HG03469 (cell line): ENCODE results near the gene ZNF136.

ENCODE experiments used
- ATAC-seq: cut with Tn5 transposase; IDR thresholded peaks from one replicate; pipeline ENCODE4 v1.9.1; 2021; ENCODE audit warnings: mild to moderate bottlenecking, moderate library complexity, moderate number of reproducible peaks; ENCODE audit not compliant: unreplicated experiment

The ZNF136 gene

DNA sequence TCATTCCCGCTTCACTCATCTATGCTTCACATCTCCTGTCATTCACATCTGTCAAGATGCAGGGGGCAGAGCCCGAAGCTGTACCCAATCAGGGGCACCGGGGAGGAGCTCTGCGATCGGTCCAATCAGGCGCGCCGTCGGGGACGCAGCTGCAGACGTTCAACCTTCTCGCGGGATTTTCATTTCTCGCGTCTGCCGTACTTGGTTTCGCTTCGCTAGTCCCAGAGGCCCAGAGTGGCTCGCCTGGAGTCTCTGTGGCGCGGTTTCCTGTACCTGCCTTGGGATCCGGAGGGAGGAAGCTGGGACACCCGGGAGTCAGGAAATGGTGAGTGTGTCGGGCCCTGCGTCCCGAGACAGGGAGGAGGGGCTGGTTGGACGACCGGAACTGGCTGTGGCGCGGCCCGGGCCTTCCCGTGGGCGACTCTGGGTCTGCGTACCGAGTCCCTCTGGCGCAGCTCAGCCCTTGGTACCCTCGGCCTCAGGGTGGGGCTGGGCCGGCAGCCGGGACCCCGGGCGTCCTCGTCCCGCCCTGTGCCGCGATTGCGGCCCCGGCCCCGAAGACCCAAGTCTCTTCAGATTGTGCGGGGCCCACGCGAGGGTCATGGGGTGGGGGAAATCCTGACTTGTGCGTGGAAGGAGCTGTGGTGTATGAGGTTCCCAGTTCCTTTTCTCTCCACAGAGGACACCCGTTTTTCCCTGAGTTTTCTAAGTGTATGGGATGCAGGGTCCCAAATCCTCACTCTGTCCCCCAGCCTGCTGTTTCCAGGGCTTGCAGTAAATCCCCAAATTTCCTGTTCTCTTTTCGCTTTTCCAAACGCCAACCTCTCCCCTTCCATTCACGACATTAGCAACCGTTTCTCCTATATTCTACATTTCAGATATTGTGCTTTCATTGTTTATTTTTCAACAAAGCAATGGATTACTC is at the start of gene ZNF136:
TSS of gene ZNF136 (plus strand) at position 215 of the 925 bp plus-strand sequence. CDS start at position 323, 108 bp downstream.
- ATAC-seq: peak; percentile 75

DNA sequence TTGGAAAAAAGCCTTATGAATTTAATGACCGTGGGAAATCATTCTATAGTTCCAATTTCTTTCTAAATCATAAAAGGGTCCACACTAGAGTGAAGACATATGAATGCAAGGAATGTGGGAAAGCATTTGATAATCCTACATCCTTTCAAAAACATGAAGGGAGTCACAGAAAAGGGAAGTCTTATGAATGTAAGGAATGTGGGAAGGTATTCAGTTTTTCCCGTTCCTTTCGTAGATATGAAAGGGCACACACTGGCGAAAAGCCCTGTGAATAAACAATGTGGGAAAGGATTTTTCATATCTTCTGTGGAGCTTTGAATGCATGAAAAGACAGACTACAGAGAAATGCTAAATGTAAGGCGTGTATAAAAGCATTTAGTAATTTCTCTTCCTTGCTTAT is 49.8 kb upstream of the ZNF136 start:
- ATAC-seq: no peak

DNA sequence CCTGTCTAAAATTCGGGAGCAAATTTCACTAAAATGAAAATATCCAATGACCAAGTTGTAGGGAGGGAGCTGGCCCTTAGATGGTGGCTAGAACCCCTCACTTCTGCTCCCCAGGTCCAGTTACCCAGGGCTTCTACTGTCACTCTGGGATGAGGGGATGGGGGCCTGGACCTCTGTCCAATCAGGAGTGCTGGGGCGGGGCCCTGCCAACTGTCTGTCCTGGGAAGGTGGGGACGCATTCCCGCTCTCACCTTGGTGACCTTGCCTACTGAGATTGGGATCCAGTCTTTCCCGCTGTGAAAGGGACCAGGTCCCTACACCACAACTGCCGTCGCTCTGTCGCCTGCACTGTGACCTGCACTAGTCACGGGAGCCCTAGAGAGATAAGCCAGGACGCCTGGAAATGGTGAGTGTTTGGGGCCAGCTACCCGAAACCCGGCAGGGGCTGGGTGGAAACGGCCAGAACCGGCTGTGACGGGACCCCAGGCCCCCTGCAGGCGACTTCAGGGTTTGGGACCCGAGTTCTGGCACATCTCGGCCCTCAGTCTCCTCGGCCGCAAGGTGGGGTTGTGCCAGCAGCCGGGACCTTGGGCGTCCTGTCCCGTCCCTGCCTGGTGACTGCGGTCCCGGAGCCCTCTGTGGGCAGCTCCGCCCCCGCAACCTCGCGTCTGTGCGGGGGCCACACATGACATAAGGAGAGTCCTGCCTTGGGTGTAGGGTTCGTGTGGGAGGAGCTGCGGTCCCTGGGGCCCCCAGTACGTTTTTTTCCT is 45.5 kb upstream of the ZNF136 start:
- no peak for ATAC-seq

DNA sequence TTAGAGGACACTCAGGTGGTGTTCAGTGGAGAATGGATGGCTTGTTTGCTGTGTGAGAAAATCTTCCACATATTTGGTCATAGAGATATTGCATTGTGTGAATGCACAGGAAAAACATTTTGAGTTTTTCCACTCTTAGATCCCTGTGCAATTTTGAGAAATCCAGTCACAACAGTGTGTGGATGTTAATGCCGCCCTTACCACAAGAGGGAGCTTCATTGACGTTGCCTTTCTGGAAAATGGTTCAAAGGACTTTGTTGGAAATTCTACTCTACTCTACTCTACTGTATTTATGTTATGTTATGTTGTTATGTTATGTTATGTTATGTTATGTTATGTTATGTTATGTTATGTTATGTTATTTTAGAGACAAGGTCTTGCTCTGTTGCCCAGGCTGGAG is 36.2 kb upstream of the ZNF136 start:
- ATAC-seq: no peak

DNA sequence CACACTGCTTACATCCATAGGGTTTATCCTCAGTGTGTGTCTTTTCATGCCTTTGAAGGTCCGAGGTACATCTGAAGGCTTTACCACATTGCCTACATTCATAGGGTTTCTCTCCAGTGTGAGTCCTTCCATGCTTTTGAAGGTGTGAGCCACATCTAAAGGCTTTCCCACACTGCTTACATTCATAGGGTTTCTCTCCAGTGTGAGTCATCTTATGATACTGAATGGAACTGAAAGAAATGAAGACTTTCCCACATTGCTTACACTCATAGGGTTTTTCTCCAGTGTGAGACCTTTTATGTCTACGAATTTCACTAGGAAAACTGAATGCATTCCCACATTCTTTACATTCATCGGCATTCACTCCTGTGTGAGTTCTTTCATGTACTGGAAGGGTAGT is 29.8 kb upstream of the ZNF136 start:
- ATAC-seq: no peak

DNA sequence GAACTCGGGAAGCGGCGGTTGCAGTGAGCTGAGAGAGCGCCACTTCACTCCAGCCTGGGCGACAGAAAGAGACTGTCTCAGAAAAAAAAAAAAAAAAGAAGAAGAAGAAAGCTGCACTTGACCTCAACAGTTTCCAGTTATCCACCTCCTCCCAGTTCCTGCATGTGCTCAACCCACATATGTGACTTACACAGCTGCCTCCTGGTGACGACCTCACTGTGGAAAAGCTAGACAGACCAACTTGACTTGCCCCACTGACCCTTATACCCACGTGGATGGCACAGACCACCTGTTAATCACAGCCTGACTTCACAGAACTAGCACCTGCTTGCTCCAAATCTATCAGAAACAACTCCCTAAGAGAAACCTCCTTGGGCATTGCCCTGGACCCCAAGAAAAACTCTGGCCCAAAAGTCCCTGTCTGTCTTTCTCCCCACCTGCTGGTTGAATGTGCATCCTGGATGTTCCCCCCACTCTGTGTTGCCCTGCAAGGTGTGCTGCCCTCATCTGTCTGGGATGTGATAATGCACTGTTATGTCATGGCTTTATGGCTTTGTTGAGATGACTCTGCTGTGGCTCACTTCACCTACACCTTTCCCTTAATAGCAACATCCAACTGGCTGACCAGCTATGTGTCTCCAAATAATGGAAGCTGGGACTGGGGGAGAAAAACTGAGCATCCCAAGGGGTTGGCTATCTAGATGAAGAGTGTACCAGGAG is 25.5 kb upstream of the ZNF136 start:
- no peak for ATAC-seq

DNA sequence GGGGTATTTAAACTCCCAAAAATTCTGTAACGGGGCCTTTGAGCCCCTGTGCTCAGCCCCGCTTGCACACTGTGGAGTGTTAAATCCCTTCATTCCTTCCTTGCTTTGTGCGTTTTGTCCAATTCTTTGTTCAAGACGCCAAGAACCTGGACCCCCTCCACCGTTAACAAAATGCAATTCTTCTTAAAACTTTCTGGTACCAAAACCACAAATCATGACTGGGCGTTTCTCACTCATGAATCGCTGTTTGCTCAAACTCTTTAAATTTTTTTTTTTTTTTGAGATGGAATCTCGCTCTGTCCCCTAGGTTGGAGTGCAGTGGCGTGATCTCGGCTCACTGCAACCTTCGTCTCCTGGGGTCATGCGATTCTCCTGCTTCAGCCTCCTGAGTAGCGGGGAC is 23.6 kb upstream of the ZNF136 start:
- ATAC-seq: no peak

DNA sequence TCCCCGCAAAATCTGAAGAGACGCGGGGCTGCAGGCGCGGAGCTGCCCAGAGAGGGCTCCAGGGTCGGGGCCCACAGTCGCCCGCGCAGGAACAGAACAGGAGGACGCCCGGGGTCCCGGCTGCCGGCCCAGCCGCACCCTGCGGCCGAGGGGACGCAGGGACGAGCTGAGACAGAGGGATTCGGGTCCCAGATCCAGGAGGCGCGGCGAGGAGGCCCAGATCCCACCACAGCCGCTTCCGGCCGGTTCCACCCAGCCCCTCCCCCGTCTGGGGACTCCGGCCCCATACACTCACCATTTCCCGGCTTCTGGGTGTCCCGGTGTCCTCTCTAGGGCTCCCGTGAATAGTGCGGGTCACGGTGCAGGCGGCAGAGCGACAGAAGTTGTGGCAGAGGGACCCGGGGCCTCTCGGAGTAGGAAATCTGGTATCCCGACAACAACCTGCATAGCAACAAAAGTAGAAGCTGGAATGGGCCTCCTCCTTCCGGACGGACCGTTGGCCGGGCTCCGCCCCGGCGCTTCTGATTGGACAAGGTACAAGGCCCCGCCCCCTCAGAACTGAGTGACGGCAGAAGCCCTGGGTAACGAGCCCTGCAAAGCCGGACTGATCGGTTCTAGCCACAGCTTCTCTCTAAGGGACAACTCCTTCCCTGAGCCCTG is 22.9 kb upstream of the ZNF136 start, which contains the start of gene ZNF20:
TSS of gene ZNF20 (minus strand) at position 466 of the 660 bp plus-strand sequence. CDS start at position 298, 168 bp downstream.
- no peak for ATAC-seq

DNA sequence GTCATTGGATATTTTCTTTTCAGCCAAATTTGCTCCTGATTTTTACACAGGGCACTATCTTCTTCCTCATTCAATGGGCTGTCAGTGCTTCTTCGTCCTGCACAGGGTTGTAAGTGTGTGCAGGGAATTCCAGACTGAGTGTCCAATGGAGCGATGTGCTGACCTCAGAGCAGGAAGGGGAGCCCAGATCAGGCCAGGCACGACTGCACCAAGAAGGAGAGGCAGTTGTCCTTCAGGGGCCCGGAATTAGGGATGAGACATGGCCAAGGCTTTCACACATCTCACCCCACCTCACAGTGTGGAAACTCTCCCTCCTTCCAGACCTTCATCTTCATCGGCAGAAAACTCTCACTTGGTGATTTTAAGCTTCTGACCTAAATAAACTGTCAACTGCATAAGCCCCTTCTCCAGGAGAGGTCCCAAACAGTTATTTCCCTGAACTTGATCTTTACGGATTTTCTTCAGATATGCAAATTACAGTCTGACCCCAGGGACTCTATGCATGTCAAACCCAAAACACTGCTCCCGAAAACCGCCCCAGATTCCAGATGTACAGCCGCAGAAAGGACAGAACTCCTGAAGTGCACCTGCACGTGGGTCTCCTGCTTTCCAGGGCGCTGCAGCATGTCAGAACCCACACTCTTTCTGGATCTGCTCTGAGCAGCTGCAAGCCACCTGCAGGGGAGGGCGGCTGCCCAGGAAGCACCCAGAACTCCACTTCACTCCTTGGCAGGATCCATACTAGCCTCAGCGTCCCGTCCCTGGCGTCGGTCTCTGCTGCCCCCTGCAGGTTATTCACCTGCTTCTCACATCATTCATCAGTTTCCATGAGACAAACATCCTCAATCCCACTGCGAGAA is 22.1 kb upstream of the ZNF136 start:
- ATAC-seq: no peak

DNA sequence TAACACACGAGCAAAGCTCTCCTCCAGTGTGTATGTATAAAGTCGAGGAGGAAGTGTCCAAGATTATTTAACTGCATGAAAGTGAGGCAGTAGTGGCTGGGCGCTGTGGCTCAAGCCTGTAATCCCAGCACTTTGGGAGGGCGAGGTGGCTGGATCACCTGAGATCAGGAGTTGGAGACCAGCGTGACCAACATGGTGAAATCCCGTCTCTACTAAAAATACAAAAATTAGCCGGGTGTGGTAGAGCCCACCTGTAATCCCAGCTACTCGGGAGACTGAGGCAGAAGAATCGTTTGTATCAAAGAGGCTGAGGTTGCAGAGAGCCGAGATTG is 21.5 kb upstream of the ZNF136 start:
- ATAC-seq: no peak

DNA sequence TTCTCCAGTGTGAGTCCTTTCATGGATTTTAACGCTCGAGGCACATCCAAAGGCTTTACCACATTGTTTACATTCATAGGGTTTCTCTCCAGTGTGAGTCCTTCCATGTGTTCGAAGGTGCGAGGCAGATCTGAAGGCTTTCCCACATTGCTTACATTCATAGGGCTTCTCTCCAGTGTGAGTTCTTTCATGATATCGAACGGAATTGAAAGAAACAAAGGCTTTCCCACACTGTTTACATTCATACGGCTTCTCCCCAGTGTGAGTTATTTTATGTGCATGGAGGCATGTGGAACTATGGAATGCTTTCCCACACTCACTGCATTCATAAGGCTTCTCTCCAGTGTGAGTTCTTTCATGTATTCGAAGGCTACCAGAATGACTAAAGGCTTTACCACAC is 17.5 kb upstream of the ZNF136 start:
- ATAC-seq: no peak

DNA sequence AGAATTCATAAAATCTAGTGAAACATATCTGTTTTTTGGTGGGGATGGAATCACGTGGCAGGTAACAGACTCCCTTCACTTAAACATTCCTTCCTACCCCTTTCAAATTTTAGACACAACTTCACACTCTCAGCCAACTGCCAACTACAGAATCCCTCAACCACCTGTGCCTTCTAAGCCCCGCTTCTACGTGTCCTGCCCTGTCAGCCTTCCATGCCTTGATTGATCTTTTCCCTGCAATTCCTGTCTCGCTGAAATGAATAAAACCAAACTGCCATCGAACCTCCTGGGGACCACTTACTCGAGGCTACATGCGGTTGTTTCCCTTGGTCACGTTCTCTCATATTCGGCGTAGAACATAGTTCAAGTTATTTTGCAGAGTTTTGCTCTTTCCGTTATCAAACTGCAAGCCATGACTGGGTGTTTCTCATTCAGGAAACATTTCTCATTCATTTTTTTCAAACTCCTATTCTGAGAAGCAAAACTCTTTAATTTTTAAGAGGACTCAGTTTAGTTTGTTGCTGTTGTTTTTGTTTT is 7.5 kb upstream of the ZNF136 start:
- ATAC-seq: no peak

DNA sequence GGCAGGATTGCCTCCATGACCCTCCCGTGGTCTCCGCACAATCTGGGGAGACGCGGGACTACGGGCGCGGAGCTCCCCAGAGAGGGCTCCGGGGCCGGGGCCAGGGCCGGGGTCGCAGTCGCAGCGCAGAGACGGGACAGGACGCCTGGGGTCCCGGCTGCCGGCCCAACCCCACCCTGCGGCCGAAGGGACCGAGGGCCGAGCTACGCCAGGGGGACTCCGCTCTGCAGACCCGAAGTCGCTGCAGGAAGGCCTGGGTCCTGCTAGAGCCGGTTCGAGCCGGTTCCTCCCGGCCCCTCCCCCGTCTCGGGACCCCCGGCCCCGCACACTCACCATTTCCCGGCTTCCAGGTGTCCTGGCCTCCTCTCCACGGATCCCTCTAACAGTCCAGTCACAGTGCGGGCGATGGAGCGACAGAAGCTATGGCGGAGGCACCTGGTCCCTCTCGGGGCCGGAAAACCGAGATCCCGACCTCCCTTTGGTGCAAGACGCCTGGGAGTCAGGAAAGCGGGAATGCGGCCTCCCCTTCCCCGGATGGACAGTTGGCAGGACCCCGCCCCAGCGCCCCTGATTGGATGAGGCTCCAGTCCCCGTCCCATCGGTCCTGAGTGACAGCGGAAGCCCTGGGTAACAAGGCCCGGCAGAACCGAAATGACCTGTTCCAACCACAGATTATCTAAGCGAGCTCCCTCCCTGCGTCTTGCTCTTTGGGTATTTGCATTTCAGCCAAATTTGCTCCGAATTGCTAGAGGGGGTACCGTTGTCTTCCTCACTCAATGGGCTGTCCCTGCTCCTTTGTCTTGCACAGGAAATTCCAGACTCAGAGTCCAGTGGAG is 6.5 kb upstream of the ZNF136 start, which contains the start of gene ZNF625:
TSS of gene ZNF625 (minus strand) at position 512 of the 836 bp plus-strand sequence. CDS start at position 336, 176 bp downstream.
- no peak for ATAC-seq

DNA sequence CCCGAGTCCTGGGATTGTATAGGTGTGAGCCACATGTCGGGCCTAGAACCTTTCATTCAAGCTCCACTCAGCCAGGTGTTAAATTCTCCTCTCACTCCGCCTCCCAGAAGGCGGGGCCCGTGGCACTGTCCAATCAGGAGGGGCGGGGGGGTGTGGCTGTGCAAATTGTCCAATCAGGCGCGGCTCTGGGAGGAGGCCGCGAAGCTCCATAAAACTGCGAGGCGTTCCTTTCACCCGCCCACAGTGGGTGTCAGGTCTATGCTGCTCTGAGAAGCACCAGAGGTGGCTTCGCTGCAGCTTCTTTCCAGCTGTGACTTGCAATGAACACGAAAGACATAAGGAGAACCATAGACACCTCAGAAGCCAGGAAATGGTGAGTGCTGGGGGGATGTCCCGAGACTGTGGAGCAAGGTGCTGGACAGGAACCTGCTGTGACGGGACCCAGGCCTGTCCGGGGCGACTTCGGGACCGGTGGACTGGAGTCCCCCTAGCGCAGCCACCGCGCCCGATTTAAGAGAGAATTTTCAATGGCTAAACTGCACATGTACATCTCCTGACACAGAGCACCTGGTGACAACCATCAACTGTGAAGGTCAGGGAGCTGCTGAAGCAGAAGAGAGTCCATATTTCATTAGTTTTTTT is 3.0 kb upstream of the ZNF136 start:
- ATAC-seq: no peak

DNA sequence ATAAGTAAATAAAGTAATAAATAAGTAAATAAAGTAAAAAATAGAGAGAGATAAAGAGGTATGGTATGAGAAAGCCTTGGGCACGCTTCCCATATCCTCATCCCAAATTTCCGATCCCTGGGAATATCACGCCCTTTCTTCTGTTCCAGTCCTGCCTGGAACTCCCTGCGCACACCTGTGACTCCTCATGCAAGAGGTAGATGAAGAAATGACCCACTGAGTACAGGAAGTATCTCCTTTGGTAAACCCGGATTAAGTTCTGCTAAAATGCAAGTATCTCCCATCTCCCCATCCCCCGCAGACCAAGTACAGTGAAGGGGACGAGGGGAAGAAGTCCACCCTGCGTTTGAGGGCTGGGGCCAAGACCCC is 399 bp upstream of the ZNF136 start:
- ATAC-seq: no peak

DNA sequence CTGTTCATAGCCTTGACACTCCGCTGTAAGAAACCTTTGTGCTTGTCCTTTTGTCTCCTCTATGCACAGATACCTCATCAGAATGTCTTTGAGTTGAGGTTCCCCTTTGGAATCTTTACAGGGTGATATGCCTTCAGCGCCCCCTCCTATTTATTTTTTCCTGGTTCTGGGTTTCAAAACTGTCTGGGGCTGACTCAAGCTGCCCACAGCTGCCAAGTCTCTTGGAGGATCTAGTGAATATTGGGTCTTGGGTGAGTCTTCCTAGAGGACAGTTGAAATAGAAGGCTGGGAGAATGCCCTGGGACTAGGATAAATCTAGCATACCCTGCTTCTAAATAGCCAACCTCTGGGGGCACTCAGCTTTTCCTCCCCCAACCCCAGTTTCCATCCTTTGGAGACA is 930 bp downstream of the ZNF136 start:
- ATAC-seq: no peak

DNA sequence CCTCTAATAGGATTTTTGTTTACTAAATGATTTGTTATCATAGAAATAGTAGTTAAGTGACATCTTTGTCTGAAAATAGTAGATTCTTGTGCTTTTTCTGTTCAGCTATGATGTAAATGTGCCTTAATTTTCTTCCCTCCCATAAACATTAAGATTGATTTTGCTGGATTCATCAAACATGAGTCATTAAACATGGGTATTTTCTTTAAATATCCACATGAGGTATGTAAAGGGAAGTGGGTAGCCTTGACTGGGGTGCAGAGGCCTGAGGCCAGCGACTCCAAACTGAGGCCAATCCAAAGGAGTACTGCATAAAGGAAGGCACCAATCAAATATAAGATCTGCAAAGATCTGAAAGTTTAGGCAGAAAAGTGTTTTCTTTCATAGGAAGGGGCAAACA is 3.7 kb downstream of the ZNF136 start:
- no peak for ATAC-seq

DNA sequence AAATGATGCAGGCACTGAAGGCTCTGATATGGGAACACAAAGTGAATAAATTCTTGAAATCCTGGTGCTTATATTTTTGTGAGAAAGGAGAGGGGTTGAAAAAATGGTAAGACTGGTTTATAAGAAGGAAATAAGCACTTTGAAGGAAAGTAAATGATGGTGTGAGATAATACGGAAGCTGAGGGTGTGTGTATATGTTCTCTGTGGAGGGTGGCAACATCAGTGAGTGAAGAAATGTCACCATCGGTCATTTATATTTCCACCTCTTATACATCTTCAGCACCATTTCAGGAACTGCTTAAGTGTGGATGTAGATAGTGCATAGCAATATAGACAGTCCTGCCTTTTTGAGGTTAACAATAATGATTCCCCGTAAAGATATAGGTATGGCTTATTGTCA is 17.5 kb downstream of the ZNF136 start:
- ATAC-seq: no peak
